ENCODE data around the gene ZNF362.

Gene ZNF362

DNA sequence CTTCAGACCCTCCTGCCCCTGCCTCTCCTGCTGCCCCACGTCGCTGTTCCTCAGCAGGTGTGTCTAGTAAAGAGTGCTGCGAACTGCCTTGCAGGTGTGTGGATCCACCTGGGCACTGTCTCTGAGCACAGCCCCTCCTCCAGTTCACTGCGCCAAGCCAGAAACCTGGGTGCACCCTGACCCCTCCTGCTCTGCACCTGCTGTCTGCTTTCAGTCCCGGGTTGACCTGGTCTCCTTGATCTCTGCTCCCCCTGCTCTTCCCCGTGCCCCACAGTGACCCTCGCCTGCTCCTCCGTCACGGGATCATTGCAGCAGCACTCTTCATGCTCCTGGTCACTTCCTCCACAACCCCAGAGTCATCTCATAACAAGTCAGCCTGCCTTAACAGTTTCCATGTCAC lies 58.1 kb downstream of the ZNF362 start:
- TF ChIP-seq, protein P1, sequence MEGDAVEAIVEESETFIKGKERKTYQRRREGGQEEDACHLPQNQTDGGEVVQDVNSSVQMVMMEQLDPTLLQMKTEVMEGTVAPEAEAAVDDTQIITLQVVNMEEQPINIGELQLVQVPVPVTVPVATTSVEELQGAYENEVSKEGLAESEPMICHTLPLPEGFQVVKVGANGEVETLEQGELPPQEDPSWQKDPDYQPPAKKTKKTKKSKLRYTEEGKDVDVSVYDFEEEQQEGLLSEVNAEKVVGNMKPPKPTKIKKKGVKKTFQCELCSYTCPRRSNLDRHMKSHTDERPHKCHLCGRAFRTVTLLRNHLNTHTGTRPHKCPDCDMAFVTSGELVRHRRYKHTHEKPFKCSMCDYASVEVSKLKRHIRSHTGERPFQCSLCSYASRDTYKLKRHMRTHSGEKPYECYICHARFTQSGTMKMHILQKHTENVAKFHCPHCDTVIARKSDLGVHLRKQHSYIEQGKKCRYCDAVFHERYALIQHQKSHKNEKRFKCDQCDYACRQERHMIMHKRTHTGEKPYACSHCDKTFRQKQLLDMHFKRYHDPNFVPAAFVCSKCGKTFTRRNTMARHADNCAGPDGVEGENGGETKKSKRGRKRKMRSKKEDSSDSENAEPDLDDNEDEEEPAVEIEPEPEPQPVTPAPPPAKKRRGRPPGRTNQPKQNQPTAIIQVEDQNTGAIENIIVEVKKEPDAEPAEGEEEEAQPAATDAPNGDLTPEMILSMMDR (conservative IDR thresholded peaks at IDR 0.05; ENCODE audit: low read depth, low read length), result no peak
- no peak for DNase-seq (ENCODE audit: low read depth)
- H3K4me3 ChIP-seq (ENCODE audit: low read length), result no peak overlapping the region

DNA sequence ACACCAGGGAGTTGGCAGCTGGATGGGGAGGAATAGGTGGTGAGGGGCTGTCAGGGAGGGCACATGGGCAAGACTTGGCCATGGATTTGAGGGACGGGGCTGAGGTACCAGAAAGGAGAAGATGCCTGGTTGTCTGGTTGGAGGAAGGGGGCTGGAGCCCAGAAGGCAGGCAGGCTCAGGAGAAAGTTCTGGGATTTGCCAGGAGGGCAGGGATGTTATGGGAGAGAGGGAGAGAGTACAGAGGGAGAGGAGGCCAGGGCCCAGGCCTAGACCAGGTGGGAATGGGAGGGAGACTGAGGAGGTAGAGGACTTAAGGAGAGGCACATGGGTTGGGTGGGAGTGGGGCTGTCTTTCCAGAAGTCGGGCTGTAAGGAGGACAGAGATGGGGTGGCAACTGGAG lies 60.3 kb downstream of the ZNF362 start:
- TF ChIP-seq, protein P1 (conservative IDR thresholded peaks at IDR 0.05; ENCODE audit: low read depth, low read length), result no peak
- no peak for DNase-seq (ENCODE audit: low read depth)
- no peak overlapping the region for H3K4me3 ChIP-seq (ENCODE audit: low read length)

DNA sequence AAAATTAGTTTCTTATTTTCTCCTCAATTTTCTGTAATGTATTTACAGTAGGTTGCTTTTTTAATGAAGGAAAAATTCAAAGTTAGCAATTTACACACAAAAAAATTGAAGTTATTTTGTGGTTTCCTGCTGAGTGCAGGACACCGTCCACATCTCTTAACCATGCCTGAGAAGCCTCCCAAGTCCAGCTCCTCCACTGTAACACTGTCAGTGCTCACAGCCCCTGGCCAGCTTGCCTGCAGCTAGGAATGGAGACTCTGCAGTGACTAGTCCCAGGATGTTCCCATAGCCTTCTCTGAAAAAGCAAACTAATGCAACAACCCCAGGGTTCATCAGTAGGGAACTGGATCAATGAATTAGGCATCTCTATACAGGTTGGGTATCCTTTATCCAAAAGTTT lies 61.1 kb downstream of the ZNF362 start:
- H3K4me3 ChIP-seq (ENCODE audit: low read length), result no peak overlapping the region
- DNase-seq (ENCODE audit: low read depth), result no peak
- TF ChIP-seq, protein P1 (conservative IDR thresholded peaks at IDR 0.05; ENCODE audit: low read depth, low read length), result no peak

DNA sequence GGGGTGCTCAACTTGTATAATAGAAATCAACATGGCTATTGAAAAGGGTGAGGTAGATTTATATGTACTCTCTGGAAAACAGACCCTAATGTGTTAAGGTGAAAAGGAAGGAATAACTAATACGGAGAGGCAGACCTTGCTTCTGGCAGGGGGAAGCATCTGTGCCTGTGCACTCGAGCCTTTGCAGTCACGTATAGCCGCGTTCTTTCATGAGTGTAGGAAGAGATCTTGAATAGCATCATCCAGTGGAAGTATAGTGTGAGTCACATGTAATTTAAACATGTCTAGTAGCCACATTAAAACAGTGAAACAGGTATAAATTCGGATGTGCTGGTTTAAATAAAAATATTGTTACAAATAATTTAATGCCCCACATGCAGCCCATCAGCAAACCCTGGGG lies 61.7 kb downstream of the ZNF362 start:
- DNase-seq (ENCODE audit: low read depth), result no peak
- no peak overlapping the region for H3K4me3 ChIP-seq (ENCODE audit: low read length)
- TF ChIP-seq, protein P1 (conservative IDR thresholded peaks at IDR 0.05; ENCODE audit: low read depth, low read length), result no peak

DNA sequence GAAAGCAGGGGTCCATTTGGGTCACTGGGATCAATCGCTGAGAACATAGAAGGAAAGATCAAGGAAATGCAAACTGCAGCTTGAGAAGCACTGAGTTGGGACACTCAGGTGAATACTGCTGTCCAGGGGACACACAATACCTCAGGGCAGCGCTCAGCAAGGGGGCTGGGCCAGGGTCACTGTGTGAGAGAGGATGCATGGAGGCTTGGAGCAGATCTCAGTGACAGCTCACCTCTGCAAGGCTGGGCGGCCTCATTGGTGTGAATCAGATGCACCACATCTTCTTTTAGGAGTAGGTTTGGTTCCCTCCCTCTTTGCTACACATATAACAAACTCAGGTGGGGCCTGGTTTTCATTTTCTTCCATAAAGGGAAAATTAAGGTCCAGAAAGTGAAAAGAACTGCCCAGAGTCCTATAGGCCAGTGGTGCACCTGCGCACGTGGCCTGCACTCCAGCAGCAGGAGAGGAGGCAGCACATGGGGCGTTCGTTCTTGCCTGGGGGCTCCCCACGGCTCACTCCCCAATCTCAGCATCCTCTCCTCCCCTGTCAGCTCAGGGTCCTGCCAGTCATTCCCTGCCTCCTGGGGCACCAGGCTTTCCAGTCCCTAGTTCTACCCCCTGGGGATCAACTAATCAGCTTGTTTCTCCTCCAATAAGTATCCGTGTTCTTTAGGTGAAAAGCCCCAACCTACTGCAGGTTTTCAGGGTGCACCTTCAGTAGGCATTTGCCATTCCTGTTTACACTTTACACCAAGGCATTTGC lies 63.1 kb downstream of the ZNF362 start:
- H3K4me3 ChIP-seq (ENCODE audit: low read length), result no peak overlapping the region
- TF ChIP-seq, protein P1 (conservative IDR thresholded peaks at IDR 0.05; ENCODE audit: low read depth, low read length), result no peak
- no peak for DNase-seq (ENCODE audit: low read depth)

GRCh38 chr1:33319949-33320618 lies 63.8 kb downstream of the ZNF362 start:
- H3K4me3 ChIP-seq (ENCODE audit: low read length), result no peak overlapping the region
- TF ChIP-seq, protein P1 (conservative IDR thresholded peaks at IDR 0.05; ENCODE audit: low read depth, low read length), result no peak
- DNase-seq (ENCODE audit: low read depth), result no peak
